Stimulated activated CD4-positive, alpha-beta T cell treated with anti-CD3 and anti-CD28 coated beads, Interleukin-12 subunit alpha, Interleukin-12 subunit beta, amount 100 ng/mL, for 4 hours (primary cell): ENCODE measurements around the gene PAXX.

Experiments used
- DNase-seq: peaks from one replicate; pipeline ENCODE4 v3.0.0-alpha.2; 2020

PAXX gene

DNA sequence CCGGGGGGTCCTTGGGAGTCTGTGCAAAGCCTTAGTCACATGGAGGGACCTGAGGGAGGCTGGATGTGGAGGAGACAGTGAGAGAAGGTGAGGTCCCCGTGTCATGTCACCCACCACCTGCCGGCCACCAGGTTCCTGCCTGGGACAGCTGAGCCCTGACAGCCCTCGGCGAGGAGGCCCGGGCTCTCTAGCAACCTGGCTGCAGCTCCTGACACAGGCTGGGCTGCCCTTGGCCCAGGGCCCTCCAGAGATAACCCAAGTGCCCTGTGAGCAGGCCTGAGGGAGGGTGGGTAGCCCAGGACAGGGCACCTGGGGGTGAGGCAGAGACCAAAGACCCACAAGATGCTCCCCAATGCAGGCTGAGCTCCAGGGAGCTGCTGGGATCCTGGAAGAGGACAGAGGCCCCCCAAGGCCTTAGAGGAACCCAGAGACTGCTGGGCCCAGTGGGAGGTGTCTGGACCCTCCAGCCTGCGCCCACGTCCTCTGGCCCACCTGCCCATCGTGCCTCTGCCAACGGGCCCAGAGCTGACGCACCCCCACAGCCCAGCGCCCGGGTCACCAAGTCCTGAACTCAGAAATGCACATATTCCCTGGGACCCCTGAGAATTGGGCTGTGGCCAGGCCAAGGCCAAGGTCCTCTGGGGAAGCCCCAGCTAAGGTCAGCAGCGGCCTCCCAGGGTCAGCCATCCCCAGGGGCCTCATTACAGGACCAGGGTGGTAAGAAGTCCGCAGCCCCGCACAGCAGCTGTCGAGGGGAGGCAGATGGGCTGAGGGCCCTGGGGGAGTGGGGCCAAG lies 23.7 kb upstream of the PAXX start:
- no peak for DNase-seq

DNA sequence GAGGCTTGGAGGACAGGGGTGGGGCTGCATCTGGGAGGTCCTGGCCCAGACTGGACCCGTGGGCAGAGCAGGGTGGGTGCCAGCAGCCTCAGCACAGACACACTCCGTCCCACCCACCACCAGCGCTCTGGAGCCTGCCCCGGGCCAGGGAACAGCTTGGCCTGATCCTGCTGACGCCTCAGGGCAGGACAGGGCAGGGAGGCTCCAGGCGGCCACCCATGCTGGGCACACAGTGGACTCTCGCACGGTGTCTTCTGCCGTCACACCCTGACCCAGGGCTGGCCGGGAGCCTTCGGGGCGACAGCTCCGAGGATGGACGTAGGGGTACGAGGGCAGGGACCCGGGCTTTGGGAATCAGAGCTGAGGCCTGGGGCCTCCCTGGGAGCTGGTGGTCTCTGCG lies 23.1 kb upstream of the PAXX start:
- DNase-seq, result no peak

DNA sequence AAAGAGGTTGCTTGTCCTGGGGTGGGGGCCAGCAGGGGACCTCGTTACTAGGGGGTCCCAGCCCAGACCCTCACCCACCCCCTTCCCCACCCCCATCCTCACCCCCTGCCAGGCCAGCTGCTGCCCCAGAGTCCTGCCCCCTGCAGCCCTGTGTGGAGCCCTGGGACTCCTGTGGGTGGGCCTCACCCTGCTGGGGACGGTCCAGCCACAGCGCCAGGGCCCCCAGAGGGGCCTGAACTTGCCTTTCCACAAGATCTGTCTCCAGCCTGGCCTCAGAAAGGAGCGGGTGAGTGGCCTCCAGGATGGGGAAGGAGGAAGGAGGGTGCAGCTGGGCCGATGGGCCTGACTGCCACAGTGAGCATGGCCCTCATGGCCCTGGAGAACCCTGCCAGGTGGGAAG lies 22.4 kb upstream of the PAXX start:
- DNase-seq, result no peak

DNA sequence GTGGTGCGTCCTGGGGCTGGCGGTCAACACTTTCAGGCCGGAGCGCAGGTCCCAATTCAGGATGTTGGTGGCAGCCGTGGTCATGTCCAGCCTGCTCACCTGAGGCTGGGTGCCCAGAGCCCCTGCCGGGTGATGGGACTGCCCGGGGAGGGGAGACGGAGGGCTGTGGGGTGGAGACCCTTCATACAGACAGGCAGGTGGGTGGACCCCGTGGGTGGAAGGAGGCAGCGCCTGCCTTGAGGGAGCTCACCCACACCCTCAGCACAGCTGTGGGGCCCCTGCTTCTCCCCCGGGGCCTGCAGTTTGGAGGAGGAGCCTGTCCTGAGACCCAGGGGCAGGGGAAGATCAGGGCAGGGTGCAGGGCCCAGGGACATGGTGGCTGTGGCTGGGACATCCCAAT lies 21.9 kb upstream of the PAXX start:
- no peak for DNase-seq

DNA sequence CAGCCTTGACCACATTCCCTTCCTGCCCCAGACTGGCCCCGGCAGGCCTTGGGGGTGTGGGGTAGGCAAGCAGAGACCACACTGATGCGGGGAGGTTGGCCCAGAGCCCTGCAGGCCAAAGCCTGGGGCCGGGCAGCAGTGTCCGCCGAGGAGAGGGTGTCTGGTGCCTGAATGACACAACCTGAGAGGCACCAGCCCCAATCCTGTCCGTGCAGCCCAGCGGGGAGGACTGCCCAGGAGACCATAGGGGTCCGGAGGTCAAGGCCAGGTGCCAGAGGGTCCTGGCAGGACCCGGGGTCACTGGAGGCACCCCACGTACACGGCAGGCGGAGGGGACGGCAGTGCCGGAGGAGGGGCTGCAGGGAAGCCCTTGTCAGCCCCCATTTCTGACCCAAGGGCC lies 20.5 kb upstream of the PAXX start:
- DNase-seq, result no peak

DNA sequence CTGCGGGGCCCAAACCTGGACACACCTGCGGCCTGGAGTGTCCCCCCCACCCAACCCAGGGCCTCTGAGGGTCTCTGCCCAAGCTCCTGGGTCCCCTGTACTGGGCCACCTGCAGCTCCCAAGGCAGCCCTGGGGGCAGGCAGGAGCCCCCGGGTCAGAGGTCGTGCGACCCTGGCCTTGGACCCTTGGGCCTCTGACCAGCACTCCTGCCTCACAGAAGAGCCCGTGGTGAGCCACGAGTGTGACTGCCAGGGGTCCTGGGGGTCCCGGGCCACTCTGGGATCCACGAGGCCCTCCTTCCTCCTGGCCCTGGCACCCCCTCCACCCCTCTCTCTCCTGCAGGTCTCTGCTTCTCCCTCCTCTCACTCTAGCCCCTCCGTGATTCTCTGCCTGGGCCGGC lies 19.9 kb upstream of the PAXX start:
- DNase-seq, result no peak

DNA sequence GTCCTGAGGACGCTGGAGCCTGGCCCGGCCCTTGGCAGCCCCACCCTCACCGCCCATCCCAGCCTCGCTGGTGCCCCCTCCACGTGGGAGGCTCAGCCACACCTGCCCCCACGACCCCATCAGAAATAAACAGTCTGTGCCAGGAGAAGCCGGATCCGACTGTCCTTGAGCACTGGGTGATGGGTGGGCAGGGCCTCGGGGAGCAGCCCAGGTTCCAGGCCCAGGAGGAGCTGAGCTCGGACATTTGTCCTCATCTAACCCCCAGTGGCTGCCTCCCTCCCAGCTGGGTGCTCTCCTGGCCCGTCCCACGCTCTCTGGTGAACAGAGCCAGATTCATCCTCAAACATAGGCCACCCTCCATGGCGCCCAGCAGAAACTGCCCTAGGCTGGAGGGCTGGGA lies 19.5 kb upstream of the PAXX start:
- no peak for DNase-seq

DNA sequence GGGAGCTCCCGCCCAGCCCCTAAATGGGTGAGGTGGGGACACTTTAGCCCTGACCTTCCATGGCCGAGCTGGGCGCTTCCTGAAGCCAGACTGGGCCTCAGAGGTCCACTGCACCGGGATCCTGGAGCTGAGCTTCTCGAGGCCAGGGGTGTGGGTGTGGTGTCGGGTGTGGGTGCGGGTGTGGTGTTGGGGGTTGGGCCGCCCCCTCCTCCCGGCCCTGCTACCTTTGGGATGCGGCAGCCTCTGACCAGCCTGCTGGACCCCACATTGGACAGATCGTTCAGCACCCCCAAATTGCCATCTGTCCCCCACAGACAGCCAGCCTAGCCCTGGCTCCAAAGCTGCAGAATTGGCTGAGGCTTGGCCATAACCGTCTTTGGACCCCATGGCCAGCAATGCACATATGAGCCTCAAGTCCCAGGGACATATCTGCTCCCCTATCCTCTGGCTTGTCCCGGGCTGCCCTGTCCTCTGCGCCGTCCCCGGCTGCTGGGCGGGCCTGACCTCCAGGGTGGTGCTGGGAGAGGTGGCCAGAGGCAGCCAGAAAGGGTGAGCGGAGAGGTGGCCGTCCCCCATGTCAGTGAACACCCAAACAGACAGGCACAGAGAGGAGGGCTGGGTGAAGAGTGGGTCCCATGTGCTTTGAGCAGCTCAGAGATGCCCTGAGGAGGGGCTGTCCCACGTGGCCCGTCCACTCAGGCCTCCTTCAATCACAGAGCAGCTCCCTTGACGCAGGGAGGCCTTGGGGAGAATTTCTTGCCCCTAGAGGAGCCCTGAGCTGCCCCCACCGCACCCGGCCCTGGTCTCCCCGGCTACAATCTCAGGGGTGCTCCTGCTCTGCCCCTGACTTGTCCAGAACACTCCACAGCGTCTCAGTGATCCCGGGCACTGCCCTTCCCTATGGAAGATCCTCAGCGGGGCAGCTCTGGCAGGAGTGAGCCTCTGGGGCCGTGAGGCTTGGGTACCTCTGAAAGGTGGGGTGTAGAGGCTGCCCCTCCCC lies 18.3 kb upstream of the PAXX start:
- no peak for DNase-seq

DNA sequence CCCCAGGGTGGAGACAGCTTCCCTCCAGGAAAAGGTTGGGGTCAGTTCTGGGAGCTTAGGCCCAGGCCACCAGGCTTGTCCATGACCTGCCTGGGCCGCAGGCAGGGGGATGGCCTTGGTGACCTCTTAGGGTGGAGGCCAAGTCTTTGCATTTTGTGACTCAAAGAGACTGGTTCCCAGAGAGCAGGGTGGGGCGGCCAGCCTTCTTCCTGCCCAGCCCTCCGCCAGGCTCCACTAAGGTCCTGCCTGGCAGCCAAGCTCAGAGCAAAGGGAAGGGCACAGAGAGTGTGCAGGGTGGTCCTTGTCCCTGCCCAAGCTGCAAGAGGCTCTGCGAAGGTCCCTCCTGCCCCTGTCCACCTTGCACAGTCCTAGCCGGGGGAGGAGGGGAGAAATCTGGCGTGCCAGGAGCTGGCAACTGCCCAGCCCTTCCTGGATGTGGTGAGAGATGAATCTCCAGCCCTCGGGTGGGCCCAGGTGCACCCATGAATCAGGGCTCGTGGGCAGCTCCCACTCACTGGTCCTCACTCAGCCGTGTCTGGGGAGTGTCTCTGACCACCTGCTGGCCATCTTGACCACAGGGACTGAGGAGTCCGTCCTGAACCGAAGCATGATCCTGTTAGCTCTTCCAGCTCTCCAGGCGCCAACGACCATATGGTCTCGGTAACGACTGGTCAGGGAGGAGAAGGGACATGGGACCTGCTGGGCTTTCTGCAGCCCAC lies 17.2 kb upstream of the PAXX start:
- no peak for DNase-seq

DNA sequence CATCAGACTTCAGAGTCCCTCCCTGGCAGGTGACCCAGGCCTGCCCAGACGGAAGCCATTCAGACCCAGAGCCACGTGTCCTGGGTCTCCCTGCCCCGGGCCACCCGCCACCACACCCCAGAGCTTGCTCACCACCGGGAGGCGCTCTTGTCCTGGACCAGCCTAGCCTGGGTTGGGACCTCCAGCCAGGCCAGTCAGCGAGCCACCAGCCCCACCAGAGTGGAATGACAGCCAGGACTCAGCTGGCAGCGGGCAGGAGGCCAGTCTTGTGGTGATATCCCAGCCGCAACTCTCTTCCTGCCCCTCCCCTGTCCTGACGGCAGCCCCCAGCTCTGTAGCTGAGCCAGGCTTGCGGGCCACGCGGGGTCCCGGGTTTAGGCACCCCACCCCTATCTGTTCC lies 16.6 kb upstream of the PAXX start:
- DNase-seq, result peak; percentile 12

DNA sequence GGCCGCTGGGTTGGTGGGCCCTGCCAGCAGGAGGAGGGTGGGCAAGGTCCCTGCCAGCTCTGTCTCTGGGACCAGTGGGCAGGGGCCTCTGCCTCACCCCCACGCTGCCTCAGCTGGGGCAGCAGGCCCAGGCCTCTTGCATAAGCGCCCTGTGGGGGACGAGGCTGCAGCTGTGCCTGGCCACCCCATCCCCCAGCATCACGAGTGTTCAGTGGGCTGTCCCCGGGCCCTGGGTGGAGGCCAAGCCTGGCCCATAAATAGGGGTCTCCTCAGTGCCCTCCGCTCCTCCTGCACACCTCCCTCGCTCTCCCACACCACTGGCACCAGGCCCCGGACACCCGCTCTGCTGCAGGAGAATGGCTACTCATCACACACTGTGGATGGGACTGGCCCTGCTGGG lies 15.0 kb upstream of the PAXX start, which contains the start of gene PTGDS:
PTGDS (plus strand) TSS at position 282 of the 400 bp plus-strand sequence; CDS start at position 357, 75 bp downstream.
- DNase-seq, result no peak

DNA sequence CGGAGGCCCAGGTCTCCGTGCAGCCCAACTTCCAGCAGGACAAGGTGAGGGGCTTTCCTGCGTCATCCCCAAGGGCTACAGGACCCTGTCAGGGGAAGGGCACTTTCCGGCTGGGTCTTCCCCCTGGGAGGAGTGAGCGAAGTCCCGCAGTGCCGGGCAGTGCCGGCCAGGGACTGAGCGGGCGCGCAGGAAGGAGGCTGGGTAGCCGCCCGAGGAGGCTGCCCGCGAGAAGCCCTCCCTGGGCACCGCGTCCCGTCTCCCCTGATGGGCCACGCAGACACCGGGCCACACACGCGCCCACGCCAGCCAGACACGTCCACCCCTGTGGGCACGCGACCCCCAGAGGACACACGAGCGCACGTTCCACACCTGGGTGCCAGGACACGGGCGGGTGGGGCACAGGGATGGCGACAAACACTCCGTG lies 14.6 kb upstream of the PAXX start:
- no peak for DNase-seq

DNA sequence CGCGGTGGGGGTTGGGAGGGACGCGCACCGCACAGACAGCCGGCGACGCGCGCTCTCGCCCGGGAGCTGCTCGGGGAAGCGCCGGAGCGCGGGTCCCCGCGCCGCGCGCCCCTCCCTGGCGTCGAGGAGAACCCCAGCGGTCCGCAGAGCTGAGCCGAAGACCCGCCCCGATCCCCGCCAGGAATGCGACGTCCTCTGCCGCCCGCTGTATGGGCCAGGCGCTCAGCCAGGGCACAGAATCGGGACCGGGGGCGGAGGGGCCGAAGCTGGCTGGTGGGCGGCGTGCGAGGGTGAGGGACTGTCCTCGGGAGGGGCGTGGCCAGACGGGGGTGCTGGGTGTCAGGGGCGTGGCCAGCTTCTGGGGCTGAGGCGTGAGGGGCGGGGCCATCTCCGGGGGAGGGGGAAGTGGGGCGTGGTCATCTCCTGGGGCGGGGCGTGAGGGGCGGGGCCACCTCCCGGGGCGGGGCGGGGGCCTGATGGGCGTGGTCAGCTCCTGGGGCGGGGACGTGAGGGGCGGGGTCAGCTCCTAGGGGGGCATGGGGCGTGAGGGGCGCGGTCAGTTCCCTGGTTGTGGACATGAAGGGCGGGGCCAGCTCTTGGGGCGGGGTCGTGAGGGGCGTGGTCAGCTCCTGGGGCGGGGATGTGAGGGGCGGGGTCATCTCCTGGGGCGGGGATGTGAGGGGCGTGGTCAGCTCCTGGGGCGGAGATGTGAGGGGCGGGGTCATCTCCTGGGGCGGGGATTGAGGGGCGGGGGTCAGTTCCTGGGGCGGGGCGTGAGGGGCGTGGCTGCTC lies 14.0 kb upstream of the PAXX start:
- peak; percentile 54 for DNase-seq

DNA sequence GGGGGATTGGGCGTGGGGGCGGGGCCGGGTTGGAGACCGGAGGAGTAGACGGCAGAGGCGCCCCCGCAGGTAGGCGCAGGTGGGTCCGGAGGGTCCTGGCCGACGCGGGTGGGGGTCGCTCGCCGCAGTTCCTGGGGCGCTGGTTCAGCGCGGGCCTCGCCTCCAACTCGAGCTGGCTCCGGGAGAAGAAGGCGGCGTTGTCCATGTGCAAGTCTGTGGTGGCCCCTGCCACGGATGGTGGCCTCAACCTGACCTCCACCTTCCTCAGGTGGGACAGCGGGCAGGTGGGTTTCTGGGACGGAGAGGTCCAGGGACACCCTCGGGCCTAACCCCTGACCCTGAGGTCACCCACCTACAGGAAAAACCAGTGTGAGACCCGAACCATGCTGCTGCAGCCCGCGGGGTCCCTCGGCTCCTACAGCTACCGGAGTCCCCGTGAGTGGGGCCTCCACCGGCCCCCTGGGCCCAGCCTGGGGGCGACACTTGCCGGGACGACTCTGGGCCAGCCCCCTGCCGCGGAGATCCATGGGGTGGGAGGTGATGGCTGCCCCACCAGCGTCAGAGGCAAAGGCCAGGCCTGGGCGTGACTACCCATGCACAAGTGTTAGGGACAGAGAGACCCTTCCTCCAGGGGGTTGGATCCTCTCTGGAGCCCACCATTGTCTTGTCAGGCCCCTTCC lies 13.2 kb upstream of the PAXX start:
- no peak for DNase-seq

DNA sequence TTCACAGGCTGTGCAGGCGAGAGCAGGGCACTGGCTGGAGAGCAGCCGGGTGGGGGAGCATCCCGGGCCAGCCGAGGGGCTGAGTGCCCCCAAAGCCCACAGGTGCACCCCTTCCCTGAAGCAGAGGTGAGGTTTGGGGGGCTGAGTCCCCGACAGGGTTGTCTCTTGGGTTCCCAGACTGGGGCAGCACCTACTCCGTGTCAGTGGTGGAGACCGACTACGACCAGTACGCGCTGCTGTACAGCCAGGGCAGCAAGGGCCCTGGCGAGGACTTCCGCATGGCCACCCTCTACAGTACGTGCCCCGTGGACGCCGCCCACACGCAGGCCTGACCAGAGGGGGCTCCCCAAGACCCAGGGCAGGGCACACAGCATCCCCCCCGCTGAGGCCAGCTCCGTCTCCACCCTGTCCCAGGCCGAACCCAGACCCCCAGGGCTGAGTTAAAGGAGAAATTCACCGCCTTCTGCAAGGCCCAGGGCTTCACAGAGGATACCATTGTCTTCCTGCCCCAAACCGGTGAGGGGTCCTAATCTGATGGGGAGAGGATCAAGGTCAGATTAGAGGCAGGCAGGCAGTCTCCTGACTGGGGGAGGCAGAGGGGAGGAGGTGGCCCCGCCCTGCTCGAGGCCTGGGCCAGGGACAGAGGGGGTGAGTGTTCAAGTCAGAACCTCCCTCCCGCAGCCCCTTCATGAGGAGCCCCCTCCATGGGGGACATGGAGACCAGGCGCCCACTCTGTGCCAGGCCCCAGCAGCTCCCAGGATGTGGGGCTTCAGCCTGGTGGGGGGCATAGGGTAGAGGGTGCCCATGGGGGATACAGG lies 12.2 kb upstream of the PAXX start:
- DNase-seq, result no peak

DNA sequence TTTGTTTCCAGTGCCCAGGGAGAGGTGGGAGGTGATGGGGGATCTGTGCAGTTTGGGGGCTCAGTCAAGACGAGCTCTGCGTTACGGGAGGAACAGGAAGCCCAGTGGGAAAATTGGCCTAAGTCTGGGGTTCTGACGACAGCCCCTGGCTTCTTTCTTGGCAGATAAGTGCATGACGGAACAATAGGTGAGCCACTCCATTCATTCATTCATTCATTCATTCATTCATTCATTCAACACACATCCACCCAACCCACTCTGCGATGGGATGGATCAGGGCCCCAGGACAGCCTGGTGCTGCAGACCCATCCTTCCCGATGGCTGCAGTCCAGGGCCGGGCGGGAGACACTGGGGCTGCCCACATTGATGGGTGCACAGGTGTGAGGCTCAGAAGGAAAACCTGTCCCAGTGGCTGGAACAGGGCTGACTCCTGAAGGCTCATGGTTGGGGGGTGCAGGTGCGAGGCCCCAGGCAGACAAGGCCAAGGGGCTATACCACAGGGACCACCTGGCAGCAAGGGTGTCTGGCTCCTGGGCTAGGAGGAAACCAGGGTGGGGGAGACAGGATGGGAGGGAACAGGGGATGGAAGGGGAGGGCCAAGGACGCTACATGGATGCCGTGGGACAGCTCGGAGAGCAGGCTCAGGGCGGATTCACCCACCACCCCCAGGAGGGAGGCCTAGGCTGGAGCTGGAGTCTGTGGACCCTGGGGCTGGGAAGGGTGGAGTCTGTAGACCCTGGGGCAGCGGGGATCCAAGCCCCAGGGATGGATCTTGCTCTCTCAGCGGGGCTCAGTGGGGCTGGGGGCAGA lies 11.3 kb upstream of the PAXX start:
- DNase-seq, result no peak

DNA sequence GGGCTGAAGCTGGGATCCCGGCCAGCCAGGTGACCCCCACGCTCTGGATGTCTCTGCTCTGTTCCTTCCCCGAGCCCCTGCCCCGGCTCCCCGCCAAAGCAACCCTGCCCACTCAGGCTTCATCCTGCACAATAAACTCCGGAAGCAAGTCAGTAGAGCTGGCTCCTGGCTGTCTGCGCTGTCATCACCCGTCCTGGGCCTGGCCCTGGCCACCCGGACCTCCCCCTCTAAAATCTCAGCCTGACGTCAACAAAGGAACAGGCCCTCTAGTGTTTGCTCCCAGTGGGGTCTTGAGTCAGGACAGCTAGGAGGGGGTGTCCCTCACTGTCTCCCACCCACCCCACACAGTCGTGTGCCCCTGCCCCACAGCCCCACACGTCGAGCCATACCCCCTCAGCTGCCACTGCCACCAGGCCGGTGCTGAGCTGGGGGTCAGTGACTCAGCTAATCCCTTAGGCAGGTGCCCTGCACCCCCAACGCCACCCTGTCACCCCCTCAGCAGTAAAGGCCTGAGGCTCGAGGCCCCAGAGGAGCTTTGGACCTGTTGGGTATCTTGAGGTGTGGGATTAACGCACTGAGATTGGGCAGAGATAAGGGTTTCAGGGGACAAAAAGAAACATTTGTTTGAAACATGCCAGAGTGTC lies 10.5 kb upstream of the PAXX start:
- DNase-seq, result no peak

DNA sequence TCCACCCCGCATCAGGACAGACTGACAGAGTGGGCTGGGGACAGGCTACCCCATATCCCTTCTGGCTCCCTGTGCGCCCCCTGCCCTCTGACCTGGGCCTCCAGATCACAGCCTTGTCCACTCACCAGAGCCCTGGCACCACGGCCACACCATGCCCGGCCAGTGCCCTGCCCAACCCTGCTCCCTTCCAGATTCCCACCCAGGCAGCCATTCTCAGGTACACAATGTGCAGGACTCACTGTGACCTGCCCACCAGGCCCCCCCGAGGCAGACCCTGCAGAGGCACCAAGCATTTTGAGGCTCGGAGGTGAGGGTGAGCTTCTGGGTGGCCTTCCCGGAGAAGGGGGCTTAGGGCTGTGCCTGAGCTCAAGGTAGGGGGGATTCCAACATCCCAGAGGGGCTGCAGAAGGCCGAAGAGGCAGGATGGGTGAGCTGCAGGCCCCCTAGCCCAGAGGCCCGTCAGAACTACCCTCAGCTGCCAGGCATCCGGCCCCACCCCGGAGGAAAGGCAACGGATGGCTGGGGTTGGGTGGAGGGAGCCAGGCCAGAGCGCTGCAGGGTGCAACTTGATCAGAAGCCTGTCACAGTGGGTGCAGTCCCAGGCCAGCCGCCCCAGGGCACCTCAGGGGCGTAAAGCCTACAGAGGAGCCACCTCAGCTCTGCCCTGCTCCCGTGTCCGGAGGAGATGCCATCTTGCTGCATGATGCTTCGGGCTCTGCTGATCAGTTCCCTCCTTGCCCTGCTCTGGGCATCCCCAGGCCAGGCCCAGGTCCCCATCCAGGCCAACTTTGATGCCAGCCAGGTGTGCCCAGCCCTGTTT lies 9.8 kb upstream of the PAXX start, which contains the start of gene LCNL1:
LCNL1 (plus strand) TSS at position 762 of the 820 bp plus-strand sequence. CDS start 594 bp downstream, outside the sequence.
- DNase-seq, result no peak
